Measurements from ENCODE around the gene PRPS1.

DNA sequence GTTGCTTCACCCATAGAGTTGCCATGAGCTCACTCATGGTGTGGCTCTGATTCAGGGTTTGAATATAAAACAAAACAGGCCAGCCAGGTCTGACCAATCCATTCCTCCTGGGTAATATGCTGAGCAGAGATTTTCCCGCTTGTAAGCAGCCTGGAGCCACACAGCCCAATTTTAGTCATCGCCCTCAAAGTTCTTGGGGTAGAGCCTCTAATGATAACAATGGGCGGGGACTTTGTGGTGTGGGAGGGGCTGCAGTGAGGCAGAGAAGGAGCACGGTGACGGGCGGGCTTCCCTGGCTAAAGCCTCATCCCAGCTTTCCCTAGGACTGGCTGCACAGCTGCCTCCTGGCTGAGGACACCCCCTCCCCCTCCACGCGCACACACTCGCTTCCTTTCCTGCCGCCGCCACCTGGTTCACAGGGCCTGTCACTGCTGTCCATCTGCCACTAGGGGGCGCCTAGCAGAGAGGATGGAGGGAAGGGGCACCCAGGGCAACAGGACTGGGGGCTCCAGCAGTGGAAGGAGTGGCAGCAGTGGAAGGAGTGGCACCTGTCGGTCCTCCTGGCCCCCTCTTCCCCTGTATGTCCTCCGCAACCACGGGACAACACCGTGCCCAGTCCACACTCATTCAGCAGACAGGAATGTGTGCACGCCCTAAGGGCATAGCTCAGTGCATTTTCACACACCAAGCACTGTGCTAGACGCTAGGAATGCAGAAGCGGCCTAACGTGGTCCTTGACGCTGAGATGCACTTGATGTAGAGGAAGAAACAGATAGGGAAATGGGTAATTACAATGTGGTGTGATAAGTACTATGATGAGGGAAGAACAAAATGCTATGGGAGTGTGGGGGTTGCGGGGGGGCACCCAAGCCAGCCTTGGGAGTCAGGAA, 26.8 kb downstream of the PRPS1 start:
- TF ChIP-seq, protein P1, sequence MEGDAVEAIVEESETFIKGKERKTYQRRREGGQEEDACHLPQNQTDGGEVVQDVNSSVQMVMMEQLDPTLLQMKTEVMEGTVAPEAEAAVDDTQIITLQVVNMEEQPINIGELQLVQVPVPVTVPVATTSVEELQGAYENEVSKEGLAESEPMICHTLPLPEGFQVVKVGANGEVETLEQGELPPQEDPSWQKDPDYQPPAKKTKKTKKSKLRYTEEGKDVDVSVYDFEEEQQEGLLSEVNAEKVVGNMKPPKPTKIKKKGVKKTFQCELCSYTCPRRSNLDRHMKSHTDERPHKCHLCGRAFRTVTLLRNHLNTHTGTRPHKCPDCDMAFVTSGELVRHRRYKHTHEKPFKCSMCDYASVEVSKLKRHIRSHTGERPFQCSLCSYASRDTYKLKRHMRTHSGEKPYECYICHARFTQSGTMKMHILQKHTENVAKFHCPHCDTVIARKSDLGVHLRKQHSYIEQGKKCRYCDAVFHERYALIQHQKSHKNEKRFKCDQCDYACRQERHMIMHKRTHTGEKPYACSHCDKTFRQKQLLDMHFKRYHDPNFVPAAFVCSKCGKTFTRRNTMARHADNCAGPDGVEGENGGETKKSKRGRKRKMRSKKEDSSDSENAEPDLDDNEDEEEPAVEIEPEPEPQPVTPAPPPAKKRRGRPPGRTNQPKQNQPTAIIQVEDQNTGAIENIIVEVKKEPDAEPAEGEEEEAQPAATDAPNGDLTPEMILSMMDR (optimal IDR thresholded peaks at IDR 0.05 in 1 of 3, IDR thresholded peaks at IDR 0.05 in 1 of 3, conservative IDR thresholded peaks at IDR 0.05 in 1 of 3; ENCODE audit: extremely low read depth in 1 of 3, insufficient read depth in 2 of 3, low read length in 3 of 3) = peak; percentile 67 to 71 (median 67)
- no peak for TF ChIP-seq EZH2 (IDR thresholded peaks at IDR 0.05; ENCODE audit: low read length)
